ENCODE results near the gene CINP.

- no peak for TF ChIP-seq ZNF79 (CRISPR knock-in tag; IDR thresholded peaks at IDR 0.05; ENCODE audit: low read depth)
- no peak for TF ChIP-seq POLR2A (conservative IDR thresholded peaks at IDR 0.05)
- TF ChIP-seq IRF2 (CRISPR knock-in tag; IDR thresholded peaks at IDR 0.05), result no peak
- no peak for TF ChIP-seq RAD21 (CRISPR knock-in tag; conservative IDR thresholded peaks at IDR 0.05 in 1 of 2, IDR thresholded peaks at IDR 0.05 in 1 of 2)
- no peak for TF ChIP-seq CHD7 (IDR thresholded peaks at IDR 0.05; ENCODE audit: low read depth, low read length)
- no peak for TF ChIP-seq BCL6 (CRISPR knock-in tag; IDR thresholded peaks at IDR 0.05)
- TF ChIP-seq GATAD2B (IDR thresholded peaks at IDR 0.05; ENCODE audit: borderline replicate concordance), result no peak
- TF ChIP-seq EHMT2 (IDR thresholded peaks at IDR 0.05), result no peak
- no peak for TF ChIP-seq ZBTB5 (IDR thresholded peaks at IDR 0.05)
Observed at GRCh38 chr14:102390064-102390855, 27.6 kb upstream of the CINP start.
